Stimulated activated CD8-positive, alpha-beta memory T cell treated with anti-CD3 and anti-CD28 coated beads, Interleukin-2, amount 100 ng/mL, for 1 hour (primary cell): ENCODE data around the gene KCNB1.

ENCODE experiments used
- DNase-seq, 2 donors: peaks; one replicate each; pipeline ENCODE4 v3.0.0-alpha.2; 2020; ENCODE audit warnings: low read depth in 2 of 2

Gene KCNB1

GRCh38 chr20:49409302-49409974, 73.0 kb downstream of the KCNB1 start:
- no peak for DNase-seq

GRCh38 chr20:49408509-49409104, 73.9 kb downstream of the KCNB1 start:
- DNase-seq, result no peak

DNA sequence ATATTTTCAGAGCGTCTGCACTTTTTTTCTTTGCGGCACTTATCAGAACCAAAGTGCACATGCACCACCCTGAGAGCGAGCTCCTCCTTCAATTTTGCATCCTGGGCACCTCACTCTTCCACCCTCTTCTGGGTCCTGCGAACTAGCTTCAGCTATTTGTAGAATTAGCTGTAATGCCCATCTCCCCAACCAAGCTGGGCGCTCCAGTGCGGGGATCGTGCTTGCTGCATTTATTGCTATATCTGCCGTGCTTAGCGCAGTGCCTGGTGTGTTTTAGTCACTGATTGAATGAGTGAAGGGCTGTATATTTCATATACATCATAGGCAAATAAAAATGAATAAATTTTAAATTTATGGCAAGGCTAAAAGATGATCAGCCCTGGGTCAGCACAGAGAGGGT, 75.8 kb downstream of the KCNB1 start:
- DNase-seq, result no peak

DNA sequence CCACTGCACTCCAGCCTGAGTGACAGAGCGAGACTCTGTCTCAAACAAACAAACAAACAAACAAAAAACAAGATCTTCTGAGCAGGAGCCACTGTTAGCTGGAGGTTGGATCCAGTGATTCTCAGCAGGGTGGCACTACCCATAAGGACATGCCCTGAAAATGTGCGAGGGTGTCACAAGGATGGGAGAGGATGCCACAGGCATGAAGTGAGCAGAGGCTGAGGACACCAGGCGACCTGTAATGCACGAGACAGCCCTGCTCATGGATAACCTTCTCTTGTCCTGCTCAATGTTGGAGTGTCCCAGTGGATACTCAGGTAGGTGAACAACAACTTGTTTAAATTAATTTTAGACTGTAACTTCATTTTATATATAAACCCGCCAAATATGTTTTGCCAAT, 76.8 kb downstream of the KCNB1 start:
- no peak for DNase-seq

DNA sequence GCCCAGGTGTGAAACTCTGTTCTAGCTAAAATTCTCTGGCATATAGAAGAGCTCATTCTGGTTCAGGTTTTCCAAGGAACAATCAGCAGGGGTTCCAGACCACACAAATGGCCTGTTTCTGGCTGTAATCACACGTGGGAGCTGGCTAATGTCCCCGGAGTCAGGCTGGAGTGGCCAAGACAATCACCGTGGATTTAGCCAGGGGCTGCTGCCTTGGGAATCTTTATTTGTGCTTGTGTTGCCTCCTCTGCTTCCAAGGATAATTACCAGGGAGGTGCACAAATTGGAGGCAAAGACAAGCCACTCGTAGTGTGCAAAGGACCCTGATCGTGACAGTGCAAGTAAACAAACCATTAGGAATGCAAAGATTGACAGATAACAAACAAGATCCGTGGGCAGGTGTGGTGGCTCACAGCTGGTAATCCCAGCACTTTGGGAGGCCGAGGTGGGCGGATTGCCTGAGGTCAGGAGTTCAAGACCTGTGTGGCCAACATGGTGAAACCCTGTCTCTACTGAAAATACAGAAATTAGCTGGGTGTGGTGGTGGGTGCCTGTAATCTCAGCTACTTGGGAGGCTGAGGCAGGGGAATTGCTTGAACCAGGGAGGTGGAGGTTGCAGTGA, 77.3 kb downstream of the KCNB1 start:
- no peak for DNase-seq

DNA sequence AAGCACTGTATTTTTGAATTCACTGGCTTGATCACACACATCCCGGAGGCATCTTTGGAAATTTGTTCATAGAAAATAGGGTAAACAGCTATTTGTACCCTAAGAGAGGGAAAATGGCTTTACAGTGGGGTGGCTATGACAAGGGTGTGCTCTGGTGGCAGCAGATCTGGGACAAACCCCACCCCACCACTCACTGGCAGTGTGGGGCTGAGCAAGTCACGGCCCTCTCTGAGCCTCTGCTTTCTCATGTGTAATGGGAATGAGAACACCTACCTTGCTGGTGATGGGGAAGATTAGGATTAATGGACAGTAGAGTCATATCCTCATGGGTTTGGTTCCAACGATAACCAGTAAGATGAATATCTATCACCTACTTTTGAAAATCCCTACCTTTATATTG, 78.0 kb downstream of the KCNB1 start:
- no peak for DNase-seq

DNA sequence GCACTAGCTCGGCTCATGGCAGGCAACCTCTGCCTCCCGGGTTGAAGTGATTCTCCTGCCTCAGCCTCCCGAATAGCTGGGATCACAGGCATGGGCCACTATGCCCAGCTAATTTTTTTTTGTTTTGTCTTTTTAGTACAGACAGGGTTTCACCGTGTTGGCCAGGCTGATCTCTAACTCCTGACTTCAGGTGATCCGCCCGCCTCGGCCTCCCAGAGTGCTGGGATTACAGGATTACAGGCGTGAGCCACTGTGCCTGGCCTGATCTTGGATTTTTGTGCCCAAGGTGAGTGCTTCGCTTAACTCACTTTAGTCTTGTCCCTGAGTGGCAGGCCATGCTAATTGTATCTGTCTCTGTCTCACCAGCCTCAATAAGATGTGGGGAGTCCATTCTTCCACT, 78.6 kb downstream of the KCNB1 start:
- no peak for DNase-seq

- DNase-seq, result no peak
These were observed 79.5 kb downstream of the KCNB1 start for GRCh38 chr20:49403012-49403411.

DNA sequence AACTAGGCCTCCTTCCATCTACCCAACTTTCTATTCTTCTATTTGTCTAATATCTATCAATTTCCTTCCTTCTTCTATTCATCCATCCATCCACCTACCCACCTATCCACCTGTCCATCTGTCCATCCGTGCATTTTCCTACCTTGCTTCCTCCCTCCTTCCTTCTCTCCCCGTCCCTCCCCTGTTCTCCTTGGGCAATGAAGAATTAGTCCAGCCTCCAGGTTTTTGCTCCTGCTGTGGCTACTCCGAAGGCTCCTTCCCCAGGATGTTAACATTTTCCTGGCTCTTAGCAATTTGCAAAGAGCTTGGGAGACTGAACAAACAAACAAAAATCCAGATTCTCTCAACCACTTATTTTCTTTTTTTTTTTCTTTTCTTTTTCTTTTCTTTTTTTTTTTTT, 81.6 kb downstream of the KCNB1 start:
- DNase-seq, result no peak

GRCh38 chr20:49400410-49400809, 82.1 kb downstream of the KCNB1 start:
- DNase-seq, result no peak

- DNase-seq, result no peak
These were observed 83.1 kb downstream of the KCNB1 start for GRCh38 chr20:49399329-49399728.

GRCh38 chr20:49398401-49399144, 83.9 kb downstream of the KCNB1 start:
- DNase-seq, result no peak

DNA sequence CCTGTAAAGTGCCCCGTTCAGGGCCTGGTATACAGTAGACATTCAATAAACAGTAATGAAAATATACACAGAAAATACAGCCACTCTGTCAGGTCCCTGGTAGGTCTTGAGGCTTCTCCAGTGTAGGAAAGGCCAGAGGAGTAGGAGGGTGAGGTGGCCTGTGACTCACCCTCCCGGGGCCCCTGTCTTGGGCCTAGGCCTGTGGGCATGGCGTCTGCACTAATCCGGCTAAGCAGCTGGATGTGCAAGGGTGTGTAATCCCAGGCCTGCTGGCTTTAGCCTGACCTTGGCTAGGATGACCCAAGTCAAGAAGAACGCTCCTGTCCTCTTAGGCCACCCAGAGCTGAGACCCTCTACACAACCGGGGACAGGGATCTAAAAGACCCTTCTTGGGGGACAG, 84.9 kb downstream of the KCNB1 start:
- no peak for DNase-seq

- no peak for DNase-seq
These were observed 86.2 kb downstream of the KCNB1 start for GRCh38 chr20:49396230-49396629.

- no peak for DNase-seq
These were observed 86.8 kb downstream of the KCNB1 start for GRCh38 chr20:49395659-49396058.

DNA sequence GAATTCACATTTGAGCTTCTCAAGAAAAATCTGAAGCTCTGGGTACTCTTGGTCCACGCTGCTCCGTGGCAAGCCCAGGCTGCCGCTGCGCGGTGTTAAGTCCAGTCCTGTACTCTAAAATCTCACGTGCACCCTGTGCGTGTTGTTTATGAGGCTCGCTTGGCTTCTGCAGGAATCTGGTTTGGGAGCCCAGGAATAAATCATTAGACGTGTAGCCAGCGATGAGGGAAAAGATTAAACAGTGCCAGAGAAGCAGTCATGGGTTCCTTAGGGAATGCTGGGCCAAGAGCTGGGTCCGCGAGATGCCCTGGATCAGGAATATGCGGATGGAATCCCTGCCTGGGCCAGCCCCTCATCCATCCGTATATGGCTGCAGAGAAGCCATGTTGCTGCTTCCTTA, 87.3 kb downstream of the KCNB1 start:
- DNase-seq, result no peak

- no peak for DNase-seq
These were observed 87.7 kb downstream of the KCNB1 start for GRCh38 chr20:49394757-49395156.

DNA sequence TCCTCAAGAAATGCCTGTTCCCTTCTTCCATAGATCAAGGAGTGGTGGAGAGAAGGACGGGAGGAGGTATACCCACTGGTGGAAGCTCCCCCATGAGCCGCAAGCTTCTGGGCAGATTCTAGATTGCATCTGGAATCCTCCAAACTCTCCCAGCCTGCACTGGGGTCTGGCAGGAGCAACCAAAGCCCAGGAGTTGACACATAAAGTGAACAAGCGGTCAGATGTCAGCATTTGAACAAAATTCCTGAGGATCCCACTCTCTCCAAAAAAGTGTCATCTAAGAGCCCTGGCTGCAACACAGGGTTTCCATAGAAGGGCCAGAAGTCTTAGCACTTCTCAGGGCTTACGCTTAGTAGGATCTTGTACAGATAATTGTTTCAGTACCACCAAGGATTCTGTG, 88.2 kb downstream of the KCNB1 start:
- no peak for DNase-seq

- DNase-seq, result no peak
These were observed 88.7 kb downstream of the KCNB1 start for GRCh38 chr20:49393803-49394202.

DNA sequence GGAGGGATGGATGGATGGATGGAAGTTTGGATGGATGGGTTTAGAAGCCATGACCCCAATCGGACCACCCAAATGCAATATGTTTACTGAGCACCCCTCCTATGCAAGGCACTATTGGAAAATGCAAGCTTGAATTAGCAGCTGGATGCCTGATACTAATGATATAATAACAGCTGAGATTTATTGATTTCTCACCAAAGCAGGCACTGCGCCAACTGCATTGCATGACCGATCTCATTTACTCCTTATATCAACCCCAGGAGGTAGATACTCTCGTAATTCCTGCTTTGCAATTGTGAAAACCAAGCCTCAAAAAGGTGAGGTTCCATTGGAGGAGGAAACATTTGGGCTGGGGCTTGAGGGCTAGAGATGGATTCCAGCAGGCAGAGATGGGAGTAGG, 89.7 kb downstream of the KCNB1 start:
- no peak for DNase-seq

GRCh38 chr20:49391404-49392245, 90.8 kb downstream of the KCNB1 start:
- no peak for DNase-seq

- DNase-seq, result no peak
These were observed 92.6 kb downstream of the KCNB1 start for GRCh38 chr20:49389854-49390253.
